Measurements from ENCODE around the gene ZBTB20. TPM values are rescaled to one million over a fixed set of nuclear protein-coding genes. Genes with fewer than 3 reads are reported as not detected.

Gene ZBTB20
- total RNA-seq, 4 donors from 2014 or later = 4.1 to 41.8 (median 11.6) TPM

GRCh38 chr3:114850898-114851297, 296.2 kb downstream of the ZBTB20 start:
- Histone ChIP-seq H3K4me1 (no peaks in the 10 kb centered on the region), H3K4me3 (no peak overlapping the region), H3K27ac (no peak overlapping the region), H3K36me3 (no peaks in the 10 kb centered on the region), H3K9me3 (no peaks in the 10 kb centered on the region), H3K27me3 (no peaks in the 10 kb centered on the region)
- intact Hi-C loops (cut with DNase I) = no loop called here
- TF ChIP-seq POLR2A (IDR thresholded peaks at IDR 0.05) = no peak
- TF ChIP-seq, protein P1, sequence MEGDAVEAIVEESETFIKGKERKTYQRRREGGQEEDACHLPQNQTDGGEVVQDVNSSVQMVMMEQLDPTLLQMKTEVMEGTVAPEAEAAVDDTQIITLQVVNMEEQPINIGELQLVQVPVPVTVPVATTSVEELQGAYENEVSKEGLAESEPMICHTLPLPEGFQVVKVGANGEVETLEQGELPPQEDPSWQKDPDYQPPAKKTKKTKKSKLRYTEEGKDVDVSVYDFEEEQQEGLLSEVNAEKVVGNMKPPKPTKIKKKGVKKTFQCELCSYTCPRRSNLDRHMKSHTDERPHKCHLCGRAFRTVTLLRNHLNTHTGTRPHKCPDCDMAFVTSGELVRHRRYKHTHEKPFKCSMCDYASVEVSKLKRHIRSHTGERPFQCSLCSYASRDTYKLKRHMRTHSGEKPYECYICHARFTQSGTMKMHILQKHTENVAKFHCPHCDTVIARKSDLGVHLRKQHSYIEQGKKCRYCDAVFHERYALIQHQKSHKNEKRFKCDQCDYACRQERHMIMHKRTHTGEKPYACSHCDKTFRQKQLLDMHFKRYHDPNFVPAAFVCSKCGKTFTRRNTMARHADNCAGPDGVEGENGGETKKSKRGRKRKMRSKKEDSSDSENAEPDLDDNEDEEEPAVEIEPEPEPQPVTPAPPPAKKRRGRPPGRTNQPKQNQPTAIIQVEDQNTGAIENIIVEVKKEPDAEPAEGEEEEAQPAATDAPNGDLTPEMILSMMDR (IDR thresholded peaks at IDR 0.05) = no peak
- DNase-seq = no peak
- WGBS, 2 donors = 42 to 65% methylated on average over 1 of the region's 1 CpG

- Histone ChIP-seq H3K36me3 (no peaks in the 10 kb centered on the region), H3K27me3 (no peaks in the 10 kb centered on the region), H3K9me3 (no peaks in the 10 kb centered on the region), H3K4me3 (no peak overlapping the region), H3K4me1 (no peaks in the 10 kb centered on the region), H3K27ac (peak overlapping the region in 1 of 4 donors; percentile 25)
- intact Hi-C loops (cut with DNase I) = no loop called here
- no peak for TF ChIP-seq POLR2A (IDR thresholded peaks at IDR 0.05)
- TF ChIP-seq, protein P1 (IDR thresholded peaks at IDR 0.05) = no peak
- DNase-seq = no peak
- WGBS, 2 donors = 88 to 94% methylated on average over 3 of the region's 3 CpGs
Measured at GRCh38 chr3:114848643-114849350, 298.3 kb downstream of the ZBTB20 start.

- no peaks in the 10 kb centered on the region for H3K9me3 ChIP-seq
- no peaks in the 10 kb centered on the region for H3K4me1 ChIP-seq
- peak overlapping the region in 2 of 4 donors; percentile 9 to 25 for H3K27ac ChIP-seq
- no peak for DNase-seq
- 67 to 75% methylated on average over 6 to 7 of the region's 7 CpGs for WGBS, 2 donors
- no peaks in the 10 kb centered on the region for H3K27me3 ChIP-seq
- intact Hi-C loops (cut with DNase I) = no loop called here
- no peak overlapping the region for H3K4me3 ChIP-seq
- no peaks in the 10 kb centered on the region for H3K36me3 ChIP-seq
- TF ChIP-seq, protein P1 (IDR thresholded peaks at IDR 0.05) = no peak
- no peak for TF ChIP-seq POLR2A (IDR thresholded peaks at IDR 0.05)
Measured at GRCh38 chr3:114848082-114848481, 299.0 kb downstream of the ZBTB20 start.

- no peaks in the 10 kb centered on the region for H3K36me3 ChIP-seq
- peak overlapping the region in 1 of 4 donors; percentile 9 for H3K27ac ChIP-seq
- 66 to 88% methylated on average over 2 of the region's 2 CpGs for WGBS, 2 donors
- H3K27me3 ChIP-seq = no peaks in the 10 kb centered on the region
- intact Hi-C loops (cut with DNase I) = no loop called here
- DNase-seq = no peak
- no peaks in the 10 kb centered on the region for H3K4me1 ChIP-seq
- H3K4me3 ChIP-seq = no peak overlapping the region
- H3K9me3 ChIP-seq = no peaks in the 10 kb centered on the region
- TF ChIP-seq, protein P1 (IDR thresholded peaks at IDR 0.05) = no peak
- TF ChIP-seq POLR2A (IDR thresholded peaks at IDR 0.05) = no peak
Measured at GRCh38 chr3:114847564-114847963, 299.5 kb downstream of the ZBTB20 start.

- DNase-seq = no peak
- intact Hi-C loops (cut with DNase I) = no loop called here
- H3K36me3 ChIP-seq = no peaks in the 10 kb centered on the region
- no peaks in the 10 kb centered on the region for H3K27me3 ChIP-seq
- no peak for TF ChIP-seq POLR2A (IDR thresholded peaks at IDR 0.05)
- TF ChIP-seq, protein P1 (IDR thresholded peaks at IDR 0.05) = no peak
- H3K4me3 ChIP-seq = no peak overlapping the region
- no peaks in the 10 kb centered on the region for H3K9me3 ChIP-seq
- no peaks in the 10 kb centered on the region for H3K4me1 ChIP-seq
- no peak overlapping the region for H3K27ac ChIP-seq
- 69 to 71% methylated on average over 3 of the region's 3 CpGs for WGBS, 2 donors
Measured at GRCh38 chr3:114846779-114847178, 300.3 kb downstream of the ZBTB20 start.
